D721Med (cell line): ENCODE data around the gene CEBPB.

Source experiments
- DNase-seq: peaks from one replicate; pipeline ENCODE4 v3.0.0; 2011; ENCODE audit warnings: low spot score; ENCODE audit not compliant: insufficient read length
- FAIRE-seq: peaks from 2 replicates; lab custom pipeline; 2011; peaks lifted over from hg19 to GRCh38; lab: Jason Lieb, UNC
- CTCF ChIP-seq: IDR thresholded peaks from 2 replicates; pipeline ENCODE4 v1.5.1; 2012; ENCODE audit warnings: mild to moderate bottlenecking, control low read depth; ENCODE audit not compliant: insufficient read depth; ENCODE audit errors: missing control alignments

Gene CEBPB

DNA sequence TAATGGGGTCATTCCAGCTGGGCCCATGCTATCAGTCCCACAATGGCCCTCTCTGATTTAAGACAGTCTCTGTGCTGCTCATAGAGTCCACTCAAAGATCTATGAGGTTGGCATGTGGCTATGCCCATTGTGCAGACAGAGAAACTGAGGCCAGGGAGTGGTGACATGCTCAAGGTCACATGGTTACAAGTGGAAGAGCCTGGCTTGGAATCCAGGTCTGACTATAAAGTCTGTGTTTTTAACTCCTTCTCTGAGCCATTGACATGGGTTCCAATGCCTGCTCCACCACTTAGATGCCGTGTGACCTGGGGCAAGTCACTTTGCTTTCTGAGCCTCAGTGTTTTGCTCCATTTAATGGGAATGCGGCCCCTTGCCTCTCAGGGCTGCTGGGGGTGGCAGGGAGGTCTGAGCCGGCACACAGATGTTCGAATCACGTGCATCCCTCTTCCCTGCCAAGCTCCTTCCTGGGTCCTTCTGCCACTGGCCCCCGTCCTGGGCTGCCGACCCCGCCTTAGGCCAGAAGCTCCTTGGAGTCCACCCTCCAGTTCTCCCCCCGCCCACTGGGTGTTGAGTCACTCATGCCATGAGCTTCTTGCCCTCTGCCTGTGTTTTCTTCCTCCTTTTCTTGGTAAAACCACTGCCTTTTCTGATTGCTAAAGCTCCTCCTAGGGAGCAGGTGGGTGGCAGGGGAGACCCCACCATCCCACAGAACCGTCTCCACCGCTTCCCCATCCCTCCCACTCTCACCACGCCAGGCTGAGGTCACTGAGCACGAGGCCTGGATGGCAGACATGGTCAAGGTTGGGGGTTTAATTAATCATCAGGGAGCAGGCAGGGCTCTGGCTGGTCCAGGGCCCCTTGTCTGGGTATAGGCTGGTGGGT is 35.7 kb downstream of the CEBPB start:
- no peak for TF ChIP-seq CTCF
- DNase-seq (no peak), FAIRE-seq (no peak)

DNA sequence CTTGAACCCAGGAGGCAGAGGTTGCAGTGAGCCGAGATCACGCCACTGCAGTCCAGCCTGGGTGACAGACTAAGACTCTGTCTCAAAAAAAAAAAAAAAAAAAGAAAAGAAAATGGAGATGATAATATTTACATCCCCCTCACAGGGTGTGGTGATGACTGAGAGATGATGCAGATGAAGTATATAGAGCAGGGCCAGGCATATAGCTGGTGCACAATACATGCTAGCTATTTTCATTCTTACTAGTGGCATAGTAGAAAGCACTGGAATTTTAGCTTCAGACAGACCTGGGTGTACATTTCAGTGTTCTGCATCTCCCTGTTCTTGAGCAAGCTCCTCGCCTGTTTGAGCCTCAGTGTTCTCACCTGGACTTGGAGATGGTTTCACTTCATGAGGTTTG is 36.9 kb downstream of the CEBPB start:
- DNase-seq, result no peak
- TF ChIP-seq CTCF, result no peak
- no peak for FAIRE-seq

GRCh38 chr20:50229156-50229607 is 38.6 kb downstream of the CEBPB start:
- no peak for DNase-seq
- no peak for TF ChIP-seq CTCF
- FAIRE-seq, result no peak

DNA sequence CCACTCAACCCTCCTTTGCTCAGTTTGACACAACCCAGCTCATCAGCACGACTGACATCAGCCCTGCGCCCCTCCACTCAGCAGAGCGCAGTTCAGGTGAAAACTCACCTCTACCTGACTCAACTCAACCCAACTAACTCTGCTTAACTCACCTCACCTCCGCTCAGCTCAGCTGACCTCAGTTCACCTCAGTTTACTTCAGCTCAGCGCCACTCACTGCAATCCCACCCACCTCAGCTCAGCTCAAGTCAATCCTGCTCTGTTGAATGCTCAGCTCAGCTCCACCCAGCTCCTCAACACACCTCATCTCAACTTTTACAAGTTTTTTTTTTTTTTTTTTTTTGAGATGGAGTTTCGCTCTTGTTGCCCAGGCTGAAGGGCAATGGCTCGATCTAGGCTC is 39.6 kb downstream of the CEBPB start:
- no peak for TF ChIP-seq CTCF
- no peak for FAIRE-seq

DNA sequence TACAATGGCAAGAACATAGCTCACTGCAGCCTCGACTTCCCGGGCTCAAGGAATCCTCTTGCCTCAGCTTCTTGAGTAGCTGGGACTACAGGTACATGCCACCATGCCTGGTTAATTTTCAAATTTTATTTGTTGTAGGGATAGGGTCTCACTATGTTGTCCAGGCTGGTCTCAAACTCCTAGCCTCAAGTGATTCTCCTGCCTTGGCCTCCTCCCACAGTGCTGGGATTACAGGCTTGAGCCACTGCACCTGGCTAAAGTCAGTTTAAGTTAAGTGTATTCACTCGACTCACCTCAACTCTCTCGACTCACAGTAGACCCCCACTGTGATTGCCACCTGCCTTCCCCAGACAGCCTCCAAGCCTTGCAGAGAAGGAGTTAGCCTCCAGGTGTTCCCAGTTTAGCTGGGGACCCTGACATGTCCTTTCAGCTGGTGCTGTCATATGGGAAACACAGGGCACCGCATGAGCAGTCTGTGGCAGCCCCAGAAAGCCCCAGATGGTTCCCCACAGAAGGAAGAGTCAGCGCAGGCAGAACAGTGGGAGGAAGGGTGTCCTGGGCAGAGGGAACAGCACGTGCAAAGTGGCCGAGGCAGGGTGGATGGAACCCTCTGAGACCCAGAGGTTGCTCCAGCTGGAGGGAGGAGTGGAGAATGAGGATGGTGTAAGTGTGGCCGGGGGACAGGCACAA is 40.4 kb downstream of the CEBPB start:
- no peak for DNase-seq
- FAIRE-seq, result no peak
- no peak for TF ChIP-seq CTCF

More for the DNA sequence above, 39.6 kb downstream of the CEBPB start:
- DNase-seq, result no peak

- TF ChIP-seq CTCF, result no peak
- DNase-seq (no peak), FAIRE-seq (no peak)
Observed at GRCh38 chr20:50231854-50232253, 41.2 kb downstream of the CEBPB start.
